Smooth muscle cell (in vitro differentiated cells): ENCODE data around the gene TBX15. TPM values are rescaled to one million over a fixed set of nuclear protein-coding genes. Genes with fewer than 3 reads are reported as not detected.

Experiments used
- DNase-seq: peaks from one replicate; lab custom pipeline; 2025; ENCODE audit not compliant: unreplicated experiment; lab: John Stamatoyannopoulos, UW
- H2AFZ ChIP-seq: fragments of 200-600 bp; sonication (generic); 2 replicates; pipeline ENCODE4 v1.6.0; 2016; ENCODE audit warnings: antibody characterized with exemption, low read depth, mild to moderate bottlenecking
- H3F3A ChIP-seq: fragments of 200-600 bp; sonication (generic); 2 replicates; pipeline ENCODE4 v1.6.0; 2017; ENCODE audit warnings: antibody characterized with exemption, low read depth
- H3K27ac ChIP-seq: fragments of 200-600 bp; sonication (generic); 2 replicates; pipeline ENCODE4 v1.5.1; 2016; ENCODE audit warnings: low read depth, mild to moderate bottlenecking
- H3K27me3 ChIP-seq: fragments of 200-600 bp; sonication (generic); 2 replicates; pipeline ENCODE4 v1.6.1; 2016; ENCODE audit warnings: low read depth, mild to moderate bottlenecking
- H3K36me3 ChIP-seq: fragments of 200-600 bp; sonication (generic); 2 replicates; pipeline ENCODE4 v1.5.1; 2016; ENCODE audit warnings: low read depth
- H3K4me1 ChIP-seq: fragments of 200-600 bp; sonication (generic); 2 replicates; pipeline ENCODE4 v1.5.1; 2016; ENCODE audit warnings: low read depth
- H3K4me2 ChIP-seq: fragments of 200-600 bp; sonication (generic); 2 replicates; pipeline ENCODE4 v1.6.0; 2016; ENCODE audit warnings: mild to moderate bottlenecking
- H3K4me3 ChIP-seq: fragments of 200-600 bp; sonication (generic); 2 replicates; pipeline ENCODE4 v1.5.1; 2016; ENCODE audit warnings: mild to moderate bottlenecking
- H3K79me2 ChIP-seq: fragments of 200-600 bp; sonication (generic); 2 replicates; pipeline ENCODE4 v1.6.0; 2016; ENCODE audit warnings: low read depth, mild to moderate bottlenecking
- H3K9ac ChIP-seq: fragments of 200-600 bp; sonication (generic); 2 replicates; pipeline ENCODE4 v1.6.0; 2016; ENCODE audit warnings: low read depth
- H3K9me3 ChIP-seq: fragments of 200-600 bp; sonication (generic); replicated peaks from 2 replicates; pipeline ENCODE4 v1.5.1; 2016; ENCODE audit warnings: low read depth
- H4K20me1 ChIP-seq: fragments of 200-600 bp; sonication (generic); 2 replicates; pipeline ENCODE4 v1.6.0; 2016; ENCODE audit warnings: low read depth
- CTCF ChIP-seq: fragments of 200-600 bp; sonication (generic); IDR thresholded peaks from 2 replicates; pipeline ENCODE4 v1.5.1; 2017; ENCODE audit warnings: borderline replicate concordance, mild to moderate bottlenecking, antibody characterized with exemption; ENCODE audit not compliant: insufficient read depth, poor library complexity, severe bottlenecking
- WGBS: methylation state at CpG from one replicate; pipeline ENCODE4 v1.1.7; 2016; ENCODE audit warnings: low lambda C conversion rate; 5-methylcytosine and 5-hydroxymethylcytosine counted together
- polyA plus RNA-seq: library from polyadenylated mRNA; unstranded; fragments of >200 nt; fragmentation: Nextera tagmentation; extraction: Ambion mirVana; gene quantifications from 2 replicates; pipeline ENCODE4 v1.2.1, GENCODE V29; 2016
- total RNA-seq: library from RNA; depleted of rRNA; stranded (reverse); fragments of >200 nt; gene quantifications from 2 replicates; pipeline ENCODE4 v1.2.3, GENCODE V29; 2014

TBX15 gene
- total and polyA plus RNA-seq, 2 experiments from 2014 or later = 2.7 to 3.5 TPM

- WGBS = 64% methylated on average over 4 of the region's 4 CpGs
- Histone ChIP-seq H3K9ac (no peak overlapping the region), H3K27me3 (no peaks in the 10 kb centered on the region), H3K4me2 (no peak overlapping the region), H3K4me1 (no peaks in the 10 kb centered on the region), H3K79me2 (no peaks in the 10 kb centered on the region), H3F3A (no peaks in the 10 kb centered on the region), H3K9me3 (no peaks in the 10 kb centered on the region), H2AFZ (no peak overlapping the region), H3K4me3 (no peak overlapping the region), H3K36me3 (no peaks in the 10 kb centered on the region), H3K27ac (no peak overlapping the region), H4K20me1 (no peaks in the 10 kb centered on the region)
- no peak for TF ChIP-seq CTCF
- no peak for DNase-seq
Measured at GRCh38 chr1:118927427-118928187, 60.5 kb downstream of the TBX15 start.

GRCh38 chr1:118926261-118926660, 61.9 kb downstream of the TBX15 start:
- Histone ChIP-seq H3F3A (no peaks in the 10 kb centered on the region), H3K4me2 (no peak overlapping the region), H3K4me3 (no peak overlapping the region), H3K9ac (no peak overlapping the region), H3K27ac (no peak overlapping the region), H4K20me1 (no peaks in the 10 kb centered on the region), H3K36me3 (no peaks in the 10 kb centered on the region), H3K4me1 (no peaks in the 10 kb centered on the region), H2AFZ (no peak overlapping the region), H3K9me3 (no peaks in the 10 kb centered on the region), H3K79me2 (no peaks in the 10 kb centered on the region), H3K27me3 (no peaks in the 10 kb centered on the region)
- TF ChIP-seq CTCF = no peak
- DNase-seq = no peak

- no peaks in the 10 kb centered on the region for H3K4me1 ChIP-seq
- H3K27ac ChIP-seq = no peak overlapping the region
- H3K36me3 ChIP-seq = no peaks in the 10 kb centered on the region
- no peak overlapping the region for H3K9ac ChIP-seq
- no peak overlapping the region for H2AFZ ChIP-seq
- no peaks in the 10 kb centered on the region for H3K27me3 ChIP-seq
- H3K4me2 ChIP-seq = no peak overlapping the region
- H3K4me3 ChIP-seq = no peak overlapping the region
- no peak for DNase-seq
- no peak for TF ChIP-seq CTCF
- no peaks in the 10 kb centered on the region for H3K9me3 ChIP-seq
- no peaks in the 10 kb centered on the region for H3F3A ChIP-seq
- 43% methylated on average over 2 of the region's 2 CpGs for WGBS
- H3K79me2 ChIP-seq = no peaks in the 10 kb centered on the region
- H4K20me1 ChIP-seq = no peaks in the 10 kb centered on the region
Measured at GRCh38 chr1:118925651-118926050, 62.5 kb downstream of the TBX15 start.

- no peaks in the 10 kb centered on the region for H3K9me3 ChIP-seq
- H3F3A ChIP-seq = no peaks in the 10 kb centered on the region
- H3K36me3 ChIP-seq = no peaks in the 10 kb centered on the region
- no peak overlapping the region for H3K4me3 ChIP-seq
- DNase-seq = no peak
- no peak for TF ChIP-seq CTCF
- 80% methylated on average over 4 of the region's 4 CpGs for WGBS
- no peak overlapping the region for H2AFZ ChIP-seq
- no peaks in the 10 kb centered on the region for H3K4me1 ChIP-seq
- no peaks in the 10 kb centered on the region for H3K27me3 ChIP-seq
- H3K27ac ChIP-seq = no peak overlapping the region
- no peak overlapping the region for H3K9ac ChIP-seq
- no peak overlapping the region for H3K4me2 ChIP-seq
- H3K79me2 ChIP-seq = no peaks in the 10 kb centered on the region
- no peaks in the 10 kb centered on the region for H4K20me1 ChIP-seq
Measured at GRCh38 chr1:118923319-118923718, 64.8 kb downstream of the TBX15 start.
